Fibroblast of villous mesenchyme (primary cell): ENCODE results near the gene NFAM1. TPM values are rescaled to one million over a fixed set of nuclear protein-coding genes. Genes with fewer than 3 reads are reported as not detected.

Experiments used
- DNase-seq: peaks from one replicate; pipeline ENCODE4 v3.0.0-alpha.2; 2010; ENCODE audit warnings: low read depth
- H3K4me3 ChIP-seq: 2 replicates; pipeline ENCODE4 v1.5.1; 2011; ENCODE audit warnings: low read depth, mild to moderate bottlenecking, low read length
- total RNA-seq: library from RNA; depleted of rRNA; stranded (reverse); fragments of >200 nt; gene quantifications from 2 replicates; pipeline ENCODE4 v1.2.3, GENCODE V29; 2012
- TF ChIP-seq, protein P1 (sequence below): IDR thresholded peaks from 2 replicates; pipeline ENCODE4 v1.5.1; 2012; ENCODE audit warnings: low read depth, mild to moderate bottlenecking, low read length; ENCODE audit not compliant: insufficient read depth

NFAM1 gene
- total RNA-seq, 1 donor, result not detected

DNA sequence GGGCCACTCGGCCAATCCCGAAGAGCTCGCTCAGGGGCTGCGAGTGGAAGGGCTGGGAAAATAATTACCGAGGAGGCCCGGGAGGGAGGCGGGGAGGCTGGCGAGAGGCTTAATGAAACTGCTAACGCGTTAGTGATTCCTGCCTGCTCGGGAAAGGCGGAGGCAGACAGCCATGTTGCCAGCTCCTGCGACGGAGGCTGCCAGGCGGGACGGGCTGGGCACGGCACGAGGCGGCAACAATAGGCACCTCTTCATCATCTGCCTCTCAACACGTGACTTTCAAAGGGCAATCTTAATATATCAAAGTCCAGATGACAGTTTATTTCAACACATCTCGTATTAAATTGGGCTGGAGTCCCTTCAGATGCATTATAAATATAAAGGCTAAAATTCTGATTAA lies 93.7 kb downstream of the NFAM1 start:
- no peak overlapping the region for H3K4me3 ChIP-seq
- DNase-seq, result no peak
- TF ChIP-seq, protein P1, sequence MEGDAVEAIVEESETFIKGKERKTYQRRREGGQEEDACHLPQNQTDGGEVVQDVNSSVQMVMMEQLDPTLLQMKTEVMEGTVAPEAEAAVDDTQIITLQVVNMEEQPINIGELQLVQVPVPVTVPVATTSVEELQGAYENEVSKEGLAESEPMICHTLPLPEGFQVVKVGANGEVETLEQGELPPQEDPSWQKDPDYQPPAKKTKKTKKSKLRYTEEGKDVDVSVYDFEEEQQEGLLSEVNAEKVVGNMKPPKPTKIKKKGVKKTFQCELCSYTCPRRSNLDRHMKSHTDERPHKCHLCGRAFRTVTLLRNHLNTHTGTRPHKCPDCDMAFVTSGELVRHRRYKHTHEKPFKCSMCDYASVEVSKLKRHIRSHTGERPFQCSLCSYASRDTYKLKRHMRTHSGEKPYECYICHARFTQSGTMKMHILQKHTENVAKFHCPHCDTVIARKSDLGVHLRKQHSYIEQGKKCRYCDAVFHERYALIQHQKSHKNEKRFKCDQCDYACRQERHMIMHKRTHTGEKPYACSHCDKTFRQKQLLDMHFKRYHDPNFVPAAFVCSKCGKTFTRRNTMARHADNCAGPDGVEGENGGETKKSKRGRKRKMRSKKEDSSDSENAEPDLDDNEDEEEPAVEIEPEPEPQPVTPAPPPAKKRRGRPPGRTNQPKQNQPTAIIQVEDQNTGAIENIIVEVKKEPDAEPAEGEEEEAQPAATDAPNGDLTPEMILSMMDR, result no peak

GRCh38 chr22:42337356-42337755 lies 94.8 kb downstream of the NFAM1 start:
- H3K4me3 ChIP-seq, result no peak overlapping the region
- TF ChIP-seq, protein P1, result no peak
- no peak for DNase-seq

DNA sequence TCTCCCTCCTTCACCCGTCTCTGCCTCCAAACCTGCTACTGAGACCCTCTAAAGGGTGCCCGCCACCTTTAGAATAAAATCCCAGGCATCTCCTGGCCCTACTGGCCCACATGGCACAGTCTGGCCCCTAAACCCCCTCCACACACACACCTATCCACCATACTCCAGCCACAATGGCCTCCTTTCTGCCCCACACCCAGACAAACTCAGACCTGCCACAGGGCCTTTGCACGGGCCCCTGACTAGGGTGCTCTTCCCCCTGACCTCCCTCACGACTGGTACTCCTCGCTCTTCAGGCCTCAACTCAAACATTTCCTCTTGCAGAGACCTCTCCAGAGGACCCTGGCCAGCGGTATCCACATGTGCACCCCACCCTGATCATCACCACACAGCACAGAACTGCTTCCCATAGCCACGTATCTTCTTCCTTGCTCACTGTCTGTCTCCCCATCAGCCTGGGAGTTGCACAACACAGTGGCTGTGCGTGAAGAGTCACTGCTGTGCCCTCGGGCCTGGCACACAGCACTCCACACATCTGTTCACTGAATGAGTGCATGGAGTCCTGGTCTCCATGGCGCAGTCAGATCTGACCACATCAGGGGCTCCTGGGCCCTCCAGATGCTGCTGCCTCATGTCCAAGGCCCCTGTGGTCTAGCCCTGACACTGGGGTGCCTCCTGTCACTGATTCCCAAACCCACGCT lies 95.5 kb downstream of the NFAM1 start:
- DNase-seq, result no peak
- H3K4me3 ChIP-seq, result no peak overlapping the region
- TF ChIP-seq, protein P1, result no peak

- H3K4me3 ChIP-seq, result no peak overlapping the region
- TF ChIP-seq, protein P1, result no peak
- no peak for DNase-seq
Measured at GRCh38 chr22:42335839-42336378, 96.3 kb downstream of the NFAM1 start.

DNA sequence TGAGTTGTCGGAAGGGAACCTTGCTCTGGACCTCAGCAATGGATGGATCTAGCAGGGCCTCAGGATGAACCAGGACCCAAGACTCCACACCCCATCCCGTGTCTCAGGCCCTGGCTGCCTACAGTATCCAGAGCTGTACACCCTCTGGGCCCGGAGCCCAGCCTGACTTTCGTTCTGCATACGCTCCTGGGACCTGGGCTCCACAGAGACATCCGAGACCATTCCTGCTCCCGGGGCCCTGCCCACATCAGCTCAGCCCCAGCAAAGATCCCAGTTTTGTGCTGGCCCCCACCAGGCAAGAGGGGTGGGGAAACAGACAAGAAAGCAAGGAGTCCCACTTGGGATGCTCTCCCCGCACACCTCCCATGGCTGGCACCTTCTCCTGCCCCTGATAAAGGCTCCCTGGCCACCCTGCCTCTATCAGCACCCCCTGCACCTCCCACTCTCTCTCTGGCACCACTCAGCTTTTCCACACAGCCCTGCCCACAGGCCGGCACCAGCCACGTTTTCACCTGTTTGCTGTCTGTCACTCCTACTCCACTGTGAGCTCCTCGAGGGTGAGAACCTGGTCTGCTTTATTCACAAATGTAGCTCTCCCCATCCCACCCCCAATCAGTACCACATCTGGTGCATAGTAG lies 97.2 kb downstream of the NFAM1 start:
- TF ChIP-seq, protein P1, result no peak
- no peak for DNase-seq
- H3K4me3 ChIP-seq, result no peak overlapping the region

DNA sequence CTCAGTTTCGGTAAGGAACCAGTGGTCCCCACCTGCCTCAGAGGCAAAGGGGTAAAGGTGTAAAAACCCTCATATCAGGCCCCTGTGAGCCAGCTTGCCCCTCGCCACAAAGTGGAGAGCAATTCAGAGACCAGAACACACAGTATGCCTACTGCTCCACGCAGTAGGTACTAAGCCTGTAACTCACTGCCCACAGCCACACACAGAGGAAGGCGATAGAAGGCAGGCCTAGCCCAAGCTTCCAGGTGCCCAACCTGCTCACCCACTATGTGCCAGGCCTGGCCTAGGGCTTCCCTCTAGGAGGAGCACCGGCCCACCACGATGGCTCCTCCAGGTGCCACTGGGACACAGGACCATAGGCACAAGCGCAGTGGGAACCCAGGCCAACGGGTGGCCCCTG lies 98.7 kb downstream of the NFAM1 start:
- TF ChIP-seq, protein P1, result no peak
- H3K4me3 ChIP-seq, result no peak overlapping the region
- DNase-seq, result no peak
